HepG2 (cell line): ENCODE results near the gene RASGRF1. TPM values are rescaled to one million over a fixed set of nuclear protein-coding genes. Genes with fewer than 3 reads are reported as not detected.

ENCODE experiments used
- ATAC-seq: fragments of 200-7000 bp; cut with Tn5 transposase; 3 replicates; pipeline ENCODE4 v1.9.1; 2020; ENCODE audit warnings: mild to moderate bottlenecking, moderate library complexity
- BruUV-seq: library from RNA; stranded (reverse); fragments of 400-500 nt; replicated peaks from 2 replicates; lab custom pipeline; 2021; lab: Mats Ljungman, UMichigan
- CTCF ChIA-PET: fragments of 300-600 bp; formaldehyde crosslinking; extraction: SDS; loops from one replicate; lab custom pipeline; 2021; ENCODE audit warnings: low total read pairs, inconsistent platforms, low intra/inter-chr PET ratio; lab: Yijun Ruan, JAX
- POLR2A ChIA-PET: fragments of 350-600 bp; sonication (Branson Sonifier 250); formaldehyde crosslinking; loops from one replicate; lab custom pipeline; 2020; ENCODE audit warnings: antibody characterized with exemption, inconsistent platforms; lab: Yijun Ruan, JAX
- DNase-seq: peaks from one replicate; pipeline ENCODE4 v3.0.0-alpha.2; 2015; ENCODE audit warnings: low spot score
- FAIRE-seq: peaks from 3 replicates; lab custom pipeline; 2011; peaks lifted over from hg19 to GRCh38; lab: Jason Lieb, UNC
- H2AFZ ChIP-seq: one replicate; pipeline ENCODE4 v1.6.1; 2011; ENCODE audit warnings: low read length, inconsistent platforms
- H3K27ac ChIP-seq: fragments of 300-600 bp; 3 replicates; pipeline ENCODE4 v1.8.0; 2011; ENCODE audit warnings: mixed run types, mild to moderate bottlenecking, mixed read lengths, low read length, inconsistent platforms; ENCODE audit not compliant: insufficient read depth; ENCODE audit errors: extremely low read length
- H3K27me3 ChIP-seq, 2 experiments: fragments of 200-600 bp in 1 of 2; 2 replicates in 1 of 2; 3 replicates in 1 of 2; pipeline versions ENCODE4 v1.6.0 to v1.8.0; 2011; ENCODE audit warnings: low read length in 2 of 2, mild to moderate bottlenecking in 2 of 2, moderate library complexity in 2 of 2, inconsistent platforms in 1 of 2; ENCODE audit not compliant: insufficient read depth in 2 of 2, control insufficient read depth in 1 of 2
- H3K36me3 ChIP-seq, 2 experiments: fragments of 200-600 bp in 1 of 2; replicated peaks in 1 of 2; 2 replicates in 1 of 2; 3 replicates in 1 of 2; pipeline versions ENCODE4 v1.5.1 to v1.8.0; 2011; ENCODE audit warnings: low read length in 2 of 2, inconsistent platforms in 1 of 2; ENCODE audit not compliant: insufficient read depth in 2 of 2, control insufficient read depth in 1 of 2
- H3K4me1 ChIP-seq: 2 replicates; pipeline ENCODE4 v1.5.1; 2012; ENCODE audit warnings: low read length, inconsistent platforms; ENCODE audit not compliant: insufficient read depth
- H3K4me2 ChIP-seq: 2 replicates; pipeline ENCODE4 v1.6.0; 2011; ENCODE audit warnings: low read depth, low read length, inconsistent platforms
- H3K4me3 ChIP-seq, 3 experiments: fragments of 200-600 bp in 1 of 3; sonication (generic), shearing (Covaris generic) in 1 of 3; replicated peaks in 1 of 3; 2 replicates each; pipeline ENCODE4 v1.5.1; 2011 to 2016; ENCODE audit warnings: low read length in 3 of 3, inconsistent platforms in 2 of 3, low read depth in 2 of 3, mild to moderate bottlenecking in 2 of 3, control low read depth in 1 of 3, mixed read lengths in 1 of 3; ENCODE audit not compliant: insufficient read depth in 1 of 3
- H3K79me2 ChIP-seq: one replicate; pipeline ENCODE4 v1.6.1; 2011; ENCODE audit warnings: low read length, inconsistent platforms; ENCODE audit not compliant: insufficient read depth
- H3K9ac ChIP-seq: 2 replicates; pipeline ENCODE4 v1.6.0; 2011; ENCODE audit warnings: mild to moderate bottlenecking, low read depth, low read length, inconsistent platforms; ENCODE audit not compliant: insufficient read depth
- H3K9me3 ChIP-seq: 2 replicates; pipeline ENCODE4 v1.5.1; 2012; ENCODE audit warnings: mild to moderate bottlenecking, low read length
- H4K20me1 ChIP-seq: 2 replicates; pipeline ENCODE4 v1.6.0; 2011; ENCODE audit warnings: inconsistent platforms, mild to moderate bottlenecking, low read length, moderate library complexity; ENCODE audit not compliant: insufficient read depth
- HNF4A ChIP-seq: sonication (generic); formaldehyde crosslinking; IDR thresholded peaks from 2 replicates; pipeline ENCODE4 v1.4.0; 2020; ENCODE audit warnings: missing genetic modification reagents
- ONECUT2 ChIP-seq: sonication (generic); formaldehyde crosslinking; IDR thresholded peaks from 2 replicates; pipeline ENCODE4 v1.4.0; 2020; ENCODE audit warnings: missing genetic modification reagents
- POGZ ChIP-seq: sonication (generic); formaldehyde crosslinking; IDR thresholded peaks from 2 replicates; pipeline ENCODE4 v1.4.0; 2020; ENCODE audit warnings: mild to moderate bottlenecking, missing genetic modification reagents
- SALL1 ChIP-seq: sonication (generic); formaldehyde crosslinking; IDR thresholded peaks from 2 replicates; pipeline ENCODE4 v1.8.0; 2022; ENCODE audit warnings: mild to moderate bottlenecking, missing genetic modification reagents
- SMC3 ChIP-seq: IDR thresholded peaks from 2 replicates; pipeline ENCODE4 v1.6.1; 2011; ENCODE audit warnings: low read length, improper control_type of control experiment
- SOX6 ChIP-seq, 2 experiments: fragments of 450-650 bp in 1 of 2; sonication (generic) in 1 of 2; formaldehyde crosslinking in 1 of 2; IDR thresholded peaks; 2 replicates each; pipeline versions ENCODE4 v1.4.0 to v1.6.1; 2017 to 2020; ENCODE audit warnings: antibody characterized with exemption in 1 of 2, mild to moderate bottlenecking in 1 of 2, missing genetic modification reagents in 1 of 2
- SSRP1 ChIP-seq: IDR thresholded peaks from 2 replicates; pipeline ENCODE4 v1.6.1; 2016; ENCODE audit warnings: control low read depth
- ZBTB38 ChIP-seq: sonication (generic); formaldehyde crosslinking; IDR thresholded peaks from 2 replicates; pipeline ENCODE4 v1.5.1; 2020; ENCODE audit warnings: mild to moderate bottlenecking, missing genetic modification reagents
- ZNF577 ChIP-seq: sonication (generic); formaldehyde crosslinking; IDR thresholded peaks from 2 replicates; pipeline ENCODE4 v1.4.0; 2020; ENCODE audit warnings: mild to moderate bottlenecking, low read depth, missing genetic modification reagents, borderline replicate concordance
- ZNF644 ChIP-seq: IDR thresholded peaks from 2 replicates; pipeline ENCODE4 v1.6.1; 2016; ENCODE audit warnings: low read depth
- WGBS: methylation state at CpG from one replicate; pipeline ENCODE4 v1.1.6; 2017; ENCODE audit warnings: low lambda C conversion rate; 5-methylcytosine and 5-hydroxymethylcytosine counted together
- in situ Hi-C: cut with HindIII; loops from 2 replicates; pipeline ENCODE4 v1.10.0; 2017; ENCODE audit warnings: low pct_unique_long_range_greater_than_20kb; ENCODE audit not compliant: extremely low pct_ligation_motif_present
- intact Hi-C: fragments of 100-400 bp; cut with micrococcal nuclease; formaldehyde crosslinking; loops from one replicate; pipeline ENCODE4 v1.10.0; 2022; ENCODE audit not compliant: unreplicated experiment
- polyA plus RNA-seq, 8 experiments: library from polyadenylated mRNA; depleted of rRNA in 3 of 8; stranded (reverse) in 7 of 8; unstranded in 1 of 8; fragments of >200 nt; fragmentation: Illumina TruSeq in 4 of 8; extraction: Trizol in 4 of 8; gene quantifications; 2 replicates each; pipeline versions ENCODE4 v1.2.1 to v1.2.3, GENCODE V29; 2011 to 2016; ENCODE audit warnings: low read depth in 4 of 8, missing spikeins in 1 of 8, mixed read lengths in 1 of 8; ENCODE audit not compliant: insufficient read depth in 1 of 8
- total RNA-seq, 5 experiments: library from RNA; depleted of rRNA; stranded (reverse); fragments of >200 nt; fragmentation: Illumina TruSeq; extraction: Trizol; gene quantifications; 2 replicates each; pipeline ENCODE4 v1.2.3, GENCODE V29; 2016; ENCODE audit warnings: low read depth in 1 of 5

The RASGRF1 gene
- total and polyA plus RNA-seq, 2 of the 13 experiments (the other 11 are each of a cell fraction or from before 2014, with no cell fraction given) = 0.55 to 3.0 TPM

DNA sequence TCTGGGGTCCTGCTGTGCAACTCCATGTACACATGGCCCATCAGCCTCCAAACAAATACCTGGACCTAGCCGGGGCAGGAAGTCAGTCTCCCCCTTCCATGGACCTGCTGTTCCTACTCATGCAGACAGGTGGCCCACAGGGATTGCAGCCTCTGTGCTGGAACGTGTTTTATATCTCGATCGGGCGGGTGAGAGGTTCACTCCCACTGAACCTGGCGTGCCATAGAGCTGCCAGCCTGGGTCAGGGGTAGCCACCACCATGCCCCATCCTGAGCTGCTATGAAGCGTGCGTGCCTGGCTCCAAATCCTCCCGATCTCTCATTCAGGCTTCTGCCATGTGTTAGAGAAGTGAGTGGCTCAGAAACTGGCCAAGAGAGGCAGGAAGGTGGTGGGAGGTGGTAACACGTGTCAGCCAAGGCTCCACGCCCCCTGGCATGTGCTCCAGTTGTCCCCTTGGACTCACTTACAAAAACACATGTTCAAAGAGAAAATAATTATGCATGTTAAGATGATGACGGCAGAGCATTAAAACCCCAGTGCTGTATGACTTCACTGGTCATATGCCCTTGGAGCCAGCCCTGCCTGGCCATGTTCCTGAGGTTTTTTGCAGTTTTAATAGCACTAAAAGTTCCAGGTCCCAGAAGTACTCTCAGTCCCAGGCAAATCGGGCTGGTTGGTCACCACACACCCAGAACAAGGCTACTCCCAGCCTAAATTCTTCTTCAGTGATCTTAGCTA lies 176.4 kb downstream of the RASGRF1 start (continued):
- TF ChIP-seq SMC3 = peak; percentile 16; the same call in 1 of the 2 replicates
- TF ChIP-seq ZBTB38 (CRISPR knock-in tag) = peak; percentile 73; the same call in 1 of the 2 replicates

DNA sequence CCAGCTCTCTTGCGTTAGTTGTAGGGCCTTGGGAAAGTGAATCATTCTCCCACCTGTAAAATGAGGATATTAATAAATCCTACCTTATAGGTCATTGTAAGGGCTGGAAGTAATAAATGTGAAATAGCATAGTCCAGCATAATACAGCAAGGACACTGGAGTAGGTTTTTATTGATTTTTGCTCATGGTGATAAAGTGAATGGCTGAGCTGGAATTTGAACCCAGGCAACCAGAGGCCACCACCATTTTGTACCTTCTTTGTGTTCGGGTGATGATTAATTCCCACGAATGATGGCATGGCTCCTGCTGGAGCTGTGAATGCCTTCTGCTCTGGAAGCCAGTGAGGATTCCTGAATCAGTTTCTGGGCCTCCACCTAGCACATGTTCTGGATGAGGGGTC lies 177.6 kb downstream of the RASGRF1 start:
- H3K79me2 ChIP-seq = no peaks in the 10 kb centered on the region
- no peak overlapping the region for H3K4me3 ChIP-seq
- intact Hi-C loops (no loop called here), in situ Hi-C loops (no loop called here)
- POLR2A ChIA-PET = interaction anchor here (1.0 kb wide), 1 partner anchor 66 kb away, joined by 4 read pairs; no protein-coding TSS in a partner anchor
- H3K9me3 ChIP-seq = no peaks in the 10 kb centered on the region
- peaks cover 4% of the 10 kb centered on the region; the same call in 1 of the 2 replicates for H4K20me1 ChIP-seq
- no peak overlapping the region for H2AFZ ChIP-seq
- no peak for FAIRE-seq
- ATAC-seq = no peak
- no TSS peak for BruUV-seq
- CTCF ChIA-PET = no interaction called here
- H3K4me2 ChIP-seq = no peak overlapping the region
- no peak overlapping the region for H3K9ac ChIP-seq
- no peak for DNase-seq
- H3K36me3 ChIP-seq = peaks cover 9 to 42% of the 10 kb centered on the region in 2 experiments; a peak in 4 of 5 replicates
- no peak overlapping the region for H3K27ac ChIP-seq
- peaks cover 62% of the 10 kb centered on the region for H3K4me1 ChIP-seq
- 98% methylated on average over 3 of the region's 3 CpGs for WGBS
- TF ChIP-seq ZNF577 (CRISPR knock-in tag) (no peak), SOX6 (IDR thresholded peaks at IDR 0.05) (no peak), SOX6 (CRISPR knock-in tag; IDR thresholded peaks at IDR 0.05) (0 out of 2 replicates have a peak, but pooled peaks have one; percentile 19), SSRP1 (CRISPR knock-in tag) (no peak), HNF4A (peak; percentile 15; the same call in 1 of the 2 replicates), ONECUT2 (peak; percentile 74), POGZ (peak; percentile 30; the same call in 1 of the 2 replicates), ZNF644 (CRISPR knock-in tag) (peak; percentile 75; the same call in 1 of the 2 replicates), SALL1 (CRISPR knock-in tag) (0 out of 2 replicates have a peak, but pooled peaks have one; percentile 22)
- no peaks in the 10 kb centered on the region for H3K27me3 ChIP-seq
